Measurements from ENCODE around the gene ANKRD44.

GRCh38 chr2:196994764-196995163 is 315.8 kb downstream of the ANKRD44 start:
- TF ChIP-seq, protein P1, sequence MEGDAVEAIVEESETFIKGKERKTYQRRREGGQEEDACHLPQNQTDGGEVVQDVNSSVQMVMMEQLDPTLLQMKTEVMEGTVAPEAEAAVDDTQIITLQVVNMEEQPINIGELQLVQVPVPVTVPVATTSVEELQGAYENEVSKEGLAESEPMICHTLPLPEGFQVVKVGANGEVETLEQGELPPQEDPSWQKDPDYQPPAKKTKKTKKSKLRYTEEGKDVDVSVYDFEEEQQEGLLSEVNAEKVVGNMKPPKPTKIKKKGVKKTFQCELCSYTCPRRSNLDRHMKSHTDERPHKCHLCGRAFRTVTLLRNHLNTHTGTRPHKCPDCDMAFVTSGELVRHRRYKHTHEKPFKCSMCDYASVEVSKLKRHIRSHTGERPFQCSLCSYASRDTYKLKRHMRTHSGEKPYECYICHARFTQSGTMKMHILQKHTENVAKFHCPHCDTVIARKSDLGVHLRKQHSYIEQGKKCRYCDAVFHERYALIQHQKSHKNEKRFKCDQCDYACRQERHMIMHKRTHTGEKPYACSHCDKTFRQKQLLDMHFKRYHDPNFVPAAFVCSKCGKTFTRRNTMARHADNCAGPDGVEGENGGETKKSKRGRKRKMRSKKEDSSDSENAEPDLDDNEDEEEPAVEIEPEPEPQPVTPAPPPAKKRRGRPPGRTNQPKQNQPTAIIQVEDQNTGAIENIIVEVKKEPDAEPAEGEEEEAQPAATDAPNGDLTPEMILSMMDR (IDR thresholded peaks at IDR 0.05): no peak
- no peak for TF ChIP-seq POLR2AphosphoS5 (IDR thresholded peaks at IDR 0.05; ENCODE audit: low read depth, low read length)
- TF ChIP-seq TCF7L2 (IDR thresholded peaks at IDR 0.05; ENCODE audit: low read depth, low read length): no peak
- no peak for TF ChIP-seq REST (IDR thresholded peaks at IDR 0.05; ENCODE audit: insufficient read depth in 1 of 2, low read depth in 2 of 2, low read length in 1 of 2)
- TF ChIP-seq SIN3A (IDR thresholded peaks at IDR 0.05; ENCODE audit: borderline replicate concordance, insufficient read depth, low read depth, low read length): no peak
